Suppressor macrophage (primary cell): ENCODE data around the gene MKI67.
"Not testable (repeated sequence)": the region's sequence is repeated elsewhere in the genome, so short reads cannot be mapped to it uniquely, and the experiment has no call there.

Experiments used
- DNase-seq, 4 experiments: peaks; one replicate each; pipeline ENCODE4 v3.0.0-alpha.2; 2020 to 2022

The MKI67 gene

GRCh38 chr10:128102480-128103228, 23.6 kb downstream of the MKI67 start:
- peak in 2 of 4 experiments; percentile 33 to 37 for DNase-seq

- peak in 2 of 4 experiments; percentile 34 to 60 for DNase-seq
Measured at GRCh38 chr10:128101901-128102300, 24.3 kb downstream of the MKI67 start.

GRCh38 chr10:128099901-128100300, 26.3 kb downstream of the MKI67 start:
- no peak for DNase-seq

GRCh38 chr10:128098631-128099030, 27.6 kb downstream of the MKI67 start:
- DNase-seq, result no peak

- DNase-seq, result no peak
Measured at GRCh38 chr10:128097783-128098182, 28.4 kb downstream of the MKI67 start.

GRCh38 chr10:128096486-128097199, 29.6 kb downstream of the MKI67 start:
- no peak for DNase-seq

GRCh38 chr10:128095753-128096469, 30.3 kb downstream of the MKI67 start:
- DNase-seq, result no peak

- DNase-seq, result peak in 2 of 4 experiments; percentile 48
Measured at GRCh38 chr10:128095027-128095752, 31.0 kb downstream of the MKI67 start.

GRCh38 chr10:128094596-128094995, 31.6 kb downstream of the MKI67 start:
- DNase-seq, result not testable (repeated sequence)

GRCh38 chr10:128092454-128092853, 33.8 kb downstream of the MKI67 start:
- no peak for DNase-seq

GRCh38 chr10:128091636-128092210, 34.5 kb downstream of the MKI67 start:
- no peak for DNase-seq

GRCh38 chr10:128087884-128088709, 38.1 kb downstream of the MKI67 start:
- no peak for DNase-seq

- no peak for DNase-seq
Measured at GRCh38 chr10:128087146-128087883, 38.9 kb downstream of the MKI67 start.

- DNase-seq, result peak in 3 of 4 experiments; percentile 38 to 47 (median 42)
Measured at GRCh38 chr10:128086003-128086863, 40.0 kb downstream of the MKI67 start.

GRCh38 chr10:128084991-128085390, 41.2 kb downstream of the MKI67 start:
- DNase-seq, result no peak

- DNase-seq, result no peak
Measured at GRCh38 chr10:128084364-128084763, 41.9 kb downstream of the MKI67 start.

- DNase-seq, result no peak
Measured at GRCh38 chr10:128083191-128083895, 42.9 kb downstream of the MKI67 start.

- no peak for DNase-seq
Measured at GRCh38 chr10:128081720-128082119, 44.5 kb downstream of the MKI67 start.

- DNase-seq, result no peak
Measured at GRCh38 chr10:128081222-128081621, 45.0 kb downstream of the MKI67 start.
